IPS-20b (cell line): ENCODE measurements around the gene OPCML.

Source experiments
- H3K27ac ChIP-seq: one replicate; pipeline ENCODE4 v1.5.1; 2013; ENCODE audit warnings: low read length
- H3K27me3 ChIP-seq: 2 replicates; pipeline ENCODE4 v1.6.1; 2013; ENCODE audit warnings: mild to moderate bottlenecking, low read length, inconsistent platforms; ENCODE audit not compliant: insufficient read depth
- H3K36me3 ChIP-seq: 2 replicates; pipeline ENCODE4 v1.6.1; 2013; ENCODE audit warnings: low read depth, mild to moderate bottlenecking, inconsistent platforms, low read length, moderate library complexity; ENCODE audit not compliant: insufficient read depth
- H3K4me1 ChIP-seq: 2 replicates; pipeline ENCODE4 v1.6.1; 2013; ENCODE audit warnings: mild to moderate bottlenecking, control low read depth, inconsistent platforms, low read length, moderate library complexity; ENCODE audit not compliant: insufficient read depth
- H3K4me3 ChIP-seq: 2 replicates; pipeline ENCODE4 v1.5.1; 2013; ENCODE audit warnings: mild to moderate bottlenecking, low read length, inconsistent platforms
- H3K9ac ChIP-seq: 2 replicates; pipeline ENCODE4 v1.6.1; 2013; ENCODE audit warnings: low read depth, mild to moderate bottlenecking, inconsistent platforms, low read length, moderate library complexity
- H3K9me3 ChIP-seq: 2 replicates; pipeline ENCODE4 v1.6.1; 2013; ENCODE audit warnings: mild to moderate bottlenecking, low read depth, low read length, inconsistent platforms; ENCODE audit not compliant: insufficient read depth

Gene OPCML

GRCh38 chr11:132587716-132588115 is 944.6 kb downstream of the OPCML start:
- Histone ChIP-seq H3K36me3 (no peaks in the 10 kb centered on the region), H3K9ac (no peak overlapping the region), H3K4me3 (no peak overlapping the region), H3K9me3 (no peaks in the 10 kb centered on the region), H3K27me3 (no peaks in the 10 kb centered on the region), H3K27ac (no peak overlapping the region), H3K4me1 (no peaks in the 10 kb centered on the region)

GRCh38 chr11:132586801-132587200 is 945.5 kb downstream of the OPCML start:
- no peak overlapping the region for H3K27ac ChIP-seq
- no peaks in the 10 kb centered on the region for H3K9me3 ChIP-seq
- no peak overlapping the region for H3K4me3 ChIP-seq
- no peaks in the 10 kb centered on the region for H3K27me3 ChIP-seq
- no peaks in the 10 kb centered on the region for H3K4me1 ChIP-seq
- no peaks in the 10 kb centered on the region for H3K36me3 ChIP-seq
- no peak overlapping the region for H3K9ac ChIP-seq

GRCh38 chr11:132579634-132580327 is 952.5 kb downstream of the OPCML start:
- Histone ChIP-seq H3K27ac (no peak overlapping the region), H3K4me3 (no peak overlapping the region), H3K9ac (no peak overlapping the region), H3K27me3 (no peaks in the 10 kb centered on the region), H3K9me3 (no peaks in the 10 kb centered on the region), H3K36me3 (no peaks in the 10 kb centered on the region), H3K4me1 (0 out of 2 replicates have a peak, but pooled peaks cover 4% of the 10 kb centered on the region)

GRCh38 chr11:132579136-132579535 is 953.2 kb downstream of the OPCML start:
- H3K36me3 ChIP-seq: no peaks in the 10 kb centered on the region
- H3K4me3 ChIP-seq: no peak overlapping the region
- no peak overlapping the region for H3K27ac ChIP-seq
- H3K27me3 ChIP-seq: no peaks in the 10 kb centered on the region
- H3K9me3 ChIP-seq: no peaks in the 10 kb centered on the region
- H3K9ac ChIP-seq: no peak overlapping the region
- 0 out of 2 replicates have a peak, but pooled peaks cover 4% of the 10 kb centered on the region for H3K4me1 ChIP-seq

GRCh38 chr11:132578580-132578979 is 953.7 kb downstream of the OPCML start:
- H3K36me3 ChIP-seq: no peaks in the 10 kb centered on the region
- H3K9ac ChIP-seq: no peak overlapping the region
- no peak overlapping the region for H3K27ac ChIP-seq
- 0 out of 2 replicates have a peak, but pooled peaks cover 4% of the 10 kb centered on the region for H3K4me1 ChIP-seq
- no peak overlapping the region for H3K4me3 ChIP-seq
- H3K9me3 ChIP-seq: no peaks in the 10 kb centered on the region
- H3K27me3 ChIP-seq: no peaks in the 10 kb centered on the region

GRCh38 chr11:132576706-132577105 is 955.6 kb downstream of the OPCML start:
- Histone ChIP-seq H3K27ac (no peak overlapping the region), H3K27me3 (no peaks in the 10 kb centered on the region), H3K4me3 (no peak overlapping the region), H3K9me3 (no peaks in the 10 kb centered on the region), H3K9ac (no peak overlapping the region), H3K4me1 (0 out of 2 replicates have a peak, but pooled peaks cover 4% of the 10 kb centered on the region), H3K36me3 (no peaks in the 10 kb centered on the region)

- H3K9ac ChIP-seq: no peak overlapping the region
- H3K4me3 ChIP-seq: no peak overlapping the region
- H3K27ac ChIP-seq: no peak overlapping the region
- no peaks in the 10 kb centered on the region for H3K36me3 ChIP-seq
- no peaks in the 10 kb centered on the region for H3K9me3 ChIP-seq
- no peaks in the 10 kb centered on the region for H3K27me3 ChIP-seq
- H3K4me1 ChIP-seq: no peaks in the 10 kb centered on the region
Observed at GRCh38 chr11:132564091-132564885, 968.0 kb downstream of the OPCML start.

GRCh38 chr11:132563050-132563449 is 969.3 kb downstream of the OPCML start:
- Histone ChIP-seq H3K4me1 (no peaks in the 10 kb centered on the region), H3K4me3 (no peak overlapping the region), H3K27me3 (no peaks in the 10 kb centered on the region), H3K9me3 (no peaks in the 10 kb centered on the region), H3K27ac (no peak overlapping the region), H3K36me3 (no peaks in the 10 kb centered on the region), H3K9ac (no peak overlapping the region)

GRCh38 chr11:132561937-132562336 is 970.4 kb downstream of the OPCML start:
- Histone ChIP-seq H3K9me3 (no peaks in the 10 kb centered on the region), H3K27me3 (no peaks in the 10 kb centered on the region), H3K9ac (no peak overlapping the region), H3K4me3 (no peak overlapping the region), H3K27ac (no peak overlapping the region), H3K36me3 (no peaks in the 10 kb centered on the region), H3K4me1 (no peaks in the 10 kb centered on the region)

GRCh38 chr11:132559331-132560036 is 972.8 kb downstream of the OPCML start:
- Histone ChIP-seq H3K27me3 (no peaks in the 10 kb centered on the region), H3K4me3 (no peak overlapping the region), H3K36me3 (no peaks in the 10 kb centered on the region), H3K9ac (no peak overlapping the region), H3K27ac (no peak overlapping the region), H3K4me1 (no peaks in the 10 kb centered on the region), H3K9me3 (no peaks in the 10 kb centered on the region)

GRCh38 chr11:132556316-132556715 is 976.0 kb downstream of the OPCML start:
- Histone ChIP-seq H3K36me3 (no peaks in the 10 kb centered on the region), H3K4me1 (no peaks in the 10 kb centered on the region), H3K9me3 (no peaks in the 10 kb centered on the region), H3K27me3 (no peaks in the 10 kb centered on the region), H3K27ac (no peak overlapping the region), H3K9ac (no peak overlapping the region), H3K4me3 (no peak overlapping the region)
